ENCODE data around the gene INHBC. TPM values are rescaled to one million over a fixed set of nuclear protein-coding genes. Genes with fewer than 3 reads are reported as not detected.
"Not testable (repeated sequence)": the region's sequence is repeated elsewhere in the genome, so short reads cannot be mapped to it uniquely, and the experiment has no call there.

INHBC gene
- total RNA-seq, 1 experiment from 2014 or later: 0.11 TPM

GRCh38 chr12:57399718-57400463 lies 34.7 kb upstream of the INHBC start:
- not testable (repeated sequence) for H3K27me3 ChIP-seq (ENCODE audit: low read length); H3K4me1 ChIP-seq (ENCODE audit: low read length); H4K20me1 ChIP-seq (ENCODE audit: insufficient read depth, low read depth, low read length); H3K9me2 ChIP-seq (replicated peaks; ENCODE audit: insufficient read depth, low read length); H3K36me3 ChIP-seq (ENCODE audit: insufficient read depth, low read length); H3K4me2 ChIP-seq (ENCODE audit: low read depth, low read length, poor library complexity, severe bottlenecking); H2AFZ ChIP-seq (ENCODE audit: low read length); H3K27ac ChIP-seq (ENCODE audit: low read length); DNase-seq; H3K9me3 ChIP-seq (ENCODE audit: low read length); H3K4me3 ChIP-seq (ENCODE audit: low read length); H3K9ac ChIP-seq (ENCODE audit: low read length)
- H3K79me2 ChIP-seq (ENCODE audit: low read length): peaks cover 55% of the 10 kb centered on the region

- H3K36me3 ChIP-seq (ENCODE audit: insufficient read depth, low read length): no peaks in the 10 kb centered on the region
- no peak for DNase-seq
- no peak overlapping the region for H3K4me2 ChIP-seq (ENCODE audit: low read depth, low read length, poor library complexity, severe bottlenecking)
- no peak overlapping the region for H2AFZ ChIP-seq (ENCODE audit: low read length)
- no peak overlapping the region for H3K4me3 ChIP-seq (ENCODE audit: low read length)
- no peaks in the 10 kb centered on the region for H3K27me3 ChIP-seq (ENCODE audit: low read length)
- H3K9me3 ChIP-seq (ENCODE audit: low read length): no peaks in the 10 kb centered on the region
- no peak overlapping the region for H3K27ac ChIP-seq (ENCODE audit: low read length)
- H4K20me1 ChIP-seq (ENCODE audit: insufficient read depth, low read depth, low read length): no peaks in the 10 kb centered on the region
- H3K4me1 ChIP-seq (ENCODE audit: low read length): no peaks in the 10 kb centered on the region
- peaks cover 58% of the 10 kb centered on the region for H3K79me2 ChIP-seq (ENCODE audit: low read length)
- no peaks in the 10 kb centered on the region for H3K9me2 ChIP-seq (replicated peaks; ENCODE audit: insufficient read depth, low read length)
- H3K9ac ChIP-seq (ENCODE audit: low read length): no peak overlapping the region
These were observed 33.4 kb upstream of the INHBC start for GRCh38 chr12:57401165-57401564.

DNA sequence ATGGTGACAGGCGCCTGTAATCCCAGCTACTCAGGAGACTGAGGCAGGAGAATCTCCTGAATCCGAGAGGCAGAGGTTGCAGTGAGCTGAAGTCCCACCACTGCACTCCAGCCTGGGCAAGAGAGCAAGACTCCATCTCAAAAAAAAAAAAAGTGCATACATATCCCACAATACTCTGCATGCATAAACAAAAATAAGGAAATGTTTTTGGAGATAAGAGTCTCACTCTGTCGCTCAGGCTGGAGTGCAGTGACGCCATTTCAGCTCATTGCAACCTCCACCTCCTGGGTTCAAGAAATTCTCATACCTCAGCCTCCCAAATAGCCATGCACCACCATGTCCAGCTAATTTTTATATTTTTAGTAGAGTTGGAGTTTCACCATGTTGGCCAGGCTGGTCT lies 32.4 kb upstream of the INHBC start:
- H3K79me2 ChIP-seq (ENCODE audit: low read length): peaks cover 63% of the 10 kb centered on the region
- H3K4me1 ChIP-seq (ENCODE audit: low read length); H3K9me2 ChIP-seq (replicated peaks; ENCODE audit: insufficient read depth, low read length); H3K9ac ChIP-seq (ENCODE audit: low read length); H3K4me2 ChIP-seq (ENCODE audit: low read depth, low read length, poor library complexity, severe bottlenecking); H2AFZ ChIP-seq (ENCODE audit: low read length); H3K27me3 ChIP-seq (ENCODE audit: low read length); H3K9me3 ChIP-seq (ENCODE audit: low read length); H3K27ac ChIP-seq (ENCODE audit: low read length); H4K20me1 ChIP-seq (ENCODE audit: insufficient read depth, low read depth, low read length); H3K4me3 ChIP-seq (ENCODE audit: low read length); H3K36me3 ChIP-seq (ENCODE audit: insufficient read depth, low read length); DNase-seq: not testable (repeated sequence)

DNA sequence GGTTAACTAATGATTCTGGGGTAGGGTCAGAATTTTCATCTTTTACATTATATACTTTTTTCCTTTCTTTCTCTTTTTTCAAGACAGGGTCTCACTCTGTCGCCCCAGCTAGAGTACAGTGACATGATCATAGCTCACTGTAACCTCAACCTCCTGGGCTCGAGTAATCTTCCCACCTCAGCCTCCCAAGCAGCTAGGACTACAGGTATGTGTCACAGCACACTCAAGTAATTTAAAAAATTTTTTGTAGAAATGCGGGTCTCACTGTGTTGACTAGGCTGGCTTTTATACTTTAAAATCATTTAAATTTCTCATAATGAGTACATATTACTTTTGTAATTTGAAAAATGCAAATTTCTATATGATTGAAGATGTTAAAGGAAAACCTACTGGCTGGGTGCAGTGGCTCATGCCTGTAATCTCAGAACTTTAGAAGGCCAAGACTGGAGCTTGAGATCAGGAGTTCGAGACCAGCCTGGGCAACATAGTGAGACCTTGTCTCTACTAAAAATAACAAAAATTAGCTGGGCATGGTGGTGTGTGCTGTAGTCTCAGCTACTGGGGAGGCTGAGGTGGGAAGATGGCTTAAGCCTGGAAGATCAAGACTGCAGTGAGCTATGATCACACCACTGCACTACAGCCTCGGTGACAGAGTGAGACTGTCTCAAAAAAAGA lies 29.5 kb upstream of the INHBC start:
- peaks cover 69% of the 10 kb centered on the region for H3K79me2 ChIP-seq (ENCODE audit: low read length)
- H3K9me3 ChIP-seq (ENCODE audit: low read length): no peaks in the 10 kb centered on the region
- no peak overlapping the region for H3K27ac ChIP-seq (ENCODE audit: low read length)
- H2AFZ ChIP-seq (ENCODE audit: low read length): no peak overlapping the region
- no peaks in the 10 kb centered on the region for H3K9me2 ChIP-seq (replicated peaks; ENCODE audit: insufficient read depth, low read length)
- no peak for DNase-seq
- no peaks in the 10 kb centered on the region for H4K20me1 ChIP-seq (ENCODE audit: insufficient read depth, low read depth, low read length)
- H3K36me3 ChIP-seq (ENCODE audit: insufficient read depth, low read length): no peaks in the 10 kb centered on the region
- H3K4me2 ChIP-seq (ENCODE audit: low read depth, low read length, poor library complexity, severe bottlenecking): no peak overlapping the region
- H3K4me3 ChIP-seq (ENCODE audit: low read length): no peak overlapping the region
- H3K9ac ChIP-seq (ENCODE audit: low read length): no peak overlapping the region
- no peaks in the 10 kb centered on the region for H3K27me3 ChIP-seq (ENCODE audit: low read length)
- H3K4me1 ChIP-seq (ENCODE audit: low read length): no peaks in the 10 kb centered on the region

GRCh38 chr12:57410534-57410933 lies 24.1 kb upstream of the INHBC start:
- Histone ChIP-seq H3K4me1 (ENCODE audit: low read length) (peaks cover 8% of the 10 kb centered on the region), H2AFZ (ENCODE audit: low read length) (no peak overlapping the region), H3K4me3 (ENCODE audit: low read length) (no peak overlapping the region), H3K36me3 (ENCODE audit: insufficient read depth, low read length) (no peaks in the 10 kb centered on the region; the same call in 1 of the 2 replicates), H3K9me3 (ENCODE audit: low read length) (no peaks in the 10 kb centered on the region), H3K27me3 (ENCODE audit: low read length) (no peaks in the 10 kb centered on the region), H3K4me2 (ENCODE audit: low read depth, low read length, poor library complexity, severe bottlenecking) (no peak overlapping the region), H3K9ac (ENCODE audit: low read length) (no peak overlapping the region), H4K20me1 (ENCODE audit: insufficient read depth, low read depth, low read length) (no peaks in the 10 kb centered on the region), H3K79me2 (ENCODE audit: low read length) (peaks cover 88% of the 10 kb centered on the region), H3K9me2 (replicated peaks; ENCODE audit: insufficient read depth, low read length) (no peaks in the 10 kb centered on the region), H3K27ac (ENCODE audit: low read length) (no peak overlapping the region)
- no peak for DNase-seq

DNA sequence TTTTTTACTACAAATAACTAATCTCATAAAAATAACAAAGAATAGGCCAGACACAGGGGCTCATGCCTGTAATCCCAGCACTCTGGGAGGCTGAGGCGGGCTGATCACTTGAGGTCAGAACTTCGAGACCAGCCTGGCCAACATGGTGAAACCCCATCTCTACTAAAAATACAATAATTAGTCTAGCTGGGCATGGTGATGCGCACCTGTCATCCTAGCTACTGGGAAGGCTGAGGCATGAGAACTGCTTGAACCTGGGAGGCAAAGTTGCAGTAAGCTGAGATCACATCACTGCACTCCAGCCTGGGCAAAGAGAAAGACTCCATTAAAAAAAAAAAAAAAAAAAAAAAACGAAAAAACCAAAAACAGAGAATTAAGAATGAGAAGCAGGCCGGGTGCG lies 20.4 kb upstream of the INHBC start:
- H3K27ac ChIP-seq (ENCODE audit: low read length); H3K36me3 ChIP-seq (ENCODE audit: insufficient read depth, low read length); H3K27me3 ChIP-seq (ENCODE audit: low read length); DNase-seq; H4K20me1 ChIP-seq (ENCODE audit: insufficient read depth, low read depth, low read length); H3K9ac ChIP-seq (ENCODE audit: low read length); H3K9me3 ChIP-seq (ENCODE audit: low read length); H3K4me2 ChIP-seq (ENCODE audit: low read depth, low read length, poor library complexity, severe bottlenecking); H2AFZ ChIP-seq (ENCODE audit: low read length); H3K9me2 ChIP-seq (replicated peaks; ENCODE audit: insufficient read depth, low read length); H3K4me3 ChIP-seq (ENCODE audit: low read length): not testable (repeated sequence)
- Histone ChIP-seq H3K79me2 (ENCODE audit: low read length) (peaks cover 87% of the 10 kb centered on the region), H3K4me1 (ENCODE audit: low read length) (peaks cover 18% of the 10 kb centered on the region)

DNA sequence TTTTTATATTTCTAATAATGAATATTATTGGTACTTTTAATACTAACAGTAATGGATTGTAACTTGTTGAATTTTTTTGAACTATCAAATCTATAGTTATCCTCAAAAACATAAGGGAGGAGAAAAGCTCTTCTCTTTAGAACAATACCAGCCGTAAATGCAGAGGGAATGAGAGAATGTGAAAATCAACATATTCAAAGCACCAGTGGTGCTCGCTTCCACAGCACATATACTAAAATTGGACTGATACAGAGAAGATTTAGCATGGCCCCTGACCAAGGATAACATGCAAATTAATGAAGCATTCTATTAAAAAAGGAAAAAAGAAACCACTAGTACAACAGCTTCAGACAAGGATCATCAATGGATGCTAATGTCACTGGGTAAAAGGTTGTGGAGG lies 19.5 kb upstream of the INHBC start:
- H3K9me3 ChIP-seq (ENCODE audit: low read length): no peaks in the 10 kb centered on the region
- no peak overlapping the region for H2AFZ ChIP-seq (ENCODE audit: low read length)
- peak overlapping the region; percentile 48 for H3K4me2 ChIP-seq (ENCODE audit: low read depth, low read length, poor library complexity, severe bottlenecking)
- H3K9ac ChIP-seq (ENCODE audit: low read length): no peak overlapping the region; the same call in 1 of the 2 replicates
- peaks cover 18% of the 10 kb centered on the region for H3K4me1 ChIP-seq (ENCODE audit: low read length)
- no peaks in the 10 kb centered on the region; the same call in 1 of the 2 replicates for H3K36me3 ChIP-seq (ENCODE audit: insufficient read depth, low read length)
- H3K27ac ChIP-seq (ENCODE audit: low read length): peak overlapping the region; percentile 12; the same call in 1 of the 2 replicates
- no peak for DNase-seq
- 0 out of 2 replicates have a peak overlapping the region, but pooled peaks have one; percentile 4 for H3K4me3 ChIP-seq (ENCODE audit: low read length)
- no peaks in the 10 kb centered on the region for H3K27me3 ChIP-seq (ENCODE audit: low read length)
- peaks cover 87% of the 10 kb centered on the region for H3K79me2 ChIP-seq (ENCODE audit: low read length)
- H3K9me2 ChIP-seq (replicated peaks; ENCODE audit: insufficient read depth, low read length): no peaks in the 10 kb centered on the region
- H4K20me1 ChIP-seq (ENCODE audit: insufficient read depth, low read depth, low read length): no peaks in the 10 kb centered on the region

GRCh38 chr12:57416039-57416996 lies 18.3 kb upstream of the INHBC start:
- no peak for DNase-seq
- H4K20me1 ChIP-seq (ENCODE audit: insufficient read depth, low read depth, low read length): no peaks in the 10 kb centered on the region
- H3K36me3 ChIP-seq (ENCODE audit: insufficient read depth, low read length): no peaks in the 10 kb centered on the region

More at GRCh38 chr12:57416039-57416996, 18.3 kb upstream of the INHBC start:
- Histone ChIP-seq H3K9ac (ENCODE audit: low read length) (no peak overlapping the region), H3K9me3 (ENCODE audit: low read length) (no peaks in the 10 kb centered on the region), H3K27me3 (ENCODE audit: low read length) (no peaks in the 10 kb centered on the region), H2AFZ (ENCODE audit: low read length) (no peak overlapping the region), H3K4me3 (ENCODE audit: low read length) (no peak overlapping the region), H3K4me1 (ENCODE audit: low read length) (peaks cover 18% of the 10 kb centered on the region), H3K4me2 (ENCODE audit: low read depth, low read length, poor library complexity, severe bottlenecking) (peak overlapping the region; percentile 48), H3K27ac (ENCODE audit: low read length) (peak overlapping the region; percentile 12; the same call in 1 of the 2 replicates), H3K79me2 (ENCODE audit: low read length) (peaks cover 80% of the 10 kb centered on the region), H3K9me2 (replicated peaks; ENCODE audit: insufficient read depth, low read length) (no peaks in the 10 kb centered on the region)
